Esophagus muscularis mucosa (tissue), 4 donors: ENCODE results near the gene LASP1. TPM values are rescaled to one million over a fixed set of nuclear protein-coding genes. Genes with fewer than 3 reads are reported as not detected.
"Not testable (repeated sequence)": the region's sequence is repeated elsewhere in the genome, so short reads cannot be mapped to it uniquely, and the experiment has no call there.

Experiments used
- DNase-seq: peaks from one replicate; pipeline ENCODE4 v3.0.0-alpha.2; 2017; ENCODE audit errors: extremely low spot score
- H3K27ac ChIP-seq, 4 donors: fragments of 200-600 bp; sonication (generic); replicated peaks in 1 of 4; 1 replicate in 3 of 4; 2 replicates in 1 of 4; pipeline ENCODE4 v1.5.1; 2016 to 2019; ENCODE audit warnings: mild to moderate bottlenecking in 1 of 4
- H3K27me3 ChIP-seq, 4 donors: fragments of 200-600 bp; sonication (generic); one replicate each; pipeline versions ENCODE4 v1.5.1 to v1.6.0; 2016 to 2019
- H3K36me3 ChIP-seq, 4 donors: fragments of 200-600 bp; sonication (generic); one replicate each; pipeline ENCODE4 v1.5.1; 2016 to 2019
- H3K4me1 ChIP-seq, 4 donors: fragments of 200-600 bp; sonication (generic); one replicate each; pipeline ENCODE4 v1.5.1; 2016 to 2019
- H3K4me3 ChIP-seq, 4 donors: fragments of 200-600 bp; sonication (generic); 1 replicate in 2 of 4; 2 replicates in 2 of 4; pipeline ENCODE4 v1.5.1; 2016 to 2019; ENCODE audit warnings: mild to moderate bottlenecking in 4 of 4, moderate library complexity in 1 of 4
- H3K9me3 ChIP-seq, 4 donors: fragments of 200-600 bp; sonication (generic); 1 replicate in 3 of 4; 2 replicates in 1 of 4; pipeline ENCODE4 v1.5.1; 2016 to 2019
- EP300 ChIP-seq: sonication (generic); formaldehyde crosslinking; IDR thresholded peaks from one replicate; pipeline ENCODE4 v1.6.1; 2017; ENCODE audit warnings: antibody characterized with exemption
- POLR2A ChIP-seq: fragments of 450-650 bp; IDR thresholded peaks from one replicate; pipeline ENCODE4 v1.6.1; 2017; ENCODE audit warnings: antibody characterized with exemption, moderate library complexity, mild to moderate bottlenecking, low read depth
- POLR2AphosphoS5 ChIP-seq, 2 donors: sonication (generic); formaldehyde crosslinking; IDR thresholded peaks; one replicate each; pipeline ENCODE4 v1.6.1; 2017; ENCODE audit warnings: antibody characterized with exemption in 2 of 2
- WGBS: methylation state at CpG from one replicate; pipeline ENCODE4 v1.1.5; 2018; 5-methylcytosine and 5-hydroxymethylcytosine counted together
- intact Hi-C: fragments of 100-400 bp; cut with DNase I; formaldehyde crosslinking; loops from one replicate; pipeline ENCODE4 v1.15.1; 2023
- total RNA-seq, 4 donors: library from RNA; depleted of rRNA; stranded (reverse); fragments of >200 nt; gene quantifications; one replicate each; pipeline versions ENCODE4 v1.1.0 to v1.2.1, GENCODE V29; 2016
- TF ChIP-seq, protein P1 (sequence below), 3 experiments: fragments of 200-600 bp in 2 of 3; fragments of 450-650 bp in 1 of 3; sonication (generic) in 2 of 3; IDR thresholded peaks; one replicate each; pipeline ENCODE4 v1.5.1; 2017 to 2019; ENCODE audit warnings: antibody characterized with exemption in 3 of 3, mild to moderate bottlenecking in 2 of 3, moderate library complexity in 1 of 3

Gene LASP1
- total RNA-seq, 4 donors from 2014 or later = 46.9 to 102 (median 74.7) TPM

DNA sequence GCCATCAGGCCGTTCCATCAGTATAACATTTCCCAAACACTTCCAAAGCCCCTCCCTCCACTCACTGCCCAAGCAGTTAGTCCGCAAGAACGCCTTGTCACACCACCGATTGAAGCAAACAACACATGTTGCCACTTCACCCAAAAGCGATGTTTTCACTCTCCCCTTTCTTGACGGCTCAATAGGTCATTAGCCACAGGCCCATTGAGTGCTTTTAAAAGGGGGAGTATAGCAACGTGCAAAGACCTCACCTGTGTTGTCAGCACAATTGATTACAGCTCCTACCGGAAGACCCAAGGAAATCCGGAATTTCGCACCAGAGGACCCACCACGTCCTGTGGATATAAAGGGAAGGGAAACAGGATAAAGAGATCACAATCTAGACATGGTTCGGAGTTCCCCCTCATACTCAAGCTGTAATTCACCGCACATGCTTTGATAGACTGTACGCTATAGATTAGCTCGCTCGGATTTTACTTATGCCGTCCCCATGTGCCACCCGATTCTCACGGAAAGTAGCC is 17.0 kb upstream of the LASP1 start:
- no peaks in the 10 kb centered on the region for H3K9me3 ChIP-seq
- no peak for DNase-seq
- intact Hi-C loops = loop anchor here (2.0 kb wide), 1 partner anchor 28 kb away; the partner anchor contains the start of gene CWC25
- peaks cover 16 to 34% (median 32%) of the 10 kb centered on the region in 4 donors for H3K4me1 ChIP-seq
- H3K4me3 ChIP-seq = peak overlapping the region; percentile 56 to 65 (median 60)
- TF ChIP-seq POLR2AphosphoS5 (IDR thresholded peaks at IDR 0.05) (no peak), POLR2A (no peak), EP300 (no peak)
- TF ChIP-seq, protein P1, sequence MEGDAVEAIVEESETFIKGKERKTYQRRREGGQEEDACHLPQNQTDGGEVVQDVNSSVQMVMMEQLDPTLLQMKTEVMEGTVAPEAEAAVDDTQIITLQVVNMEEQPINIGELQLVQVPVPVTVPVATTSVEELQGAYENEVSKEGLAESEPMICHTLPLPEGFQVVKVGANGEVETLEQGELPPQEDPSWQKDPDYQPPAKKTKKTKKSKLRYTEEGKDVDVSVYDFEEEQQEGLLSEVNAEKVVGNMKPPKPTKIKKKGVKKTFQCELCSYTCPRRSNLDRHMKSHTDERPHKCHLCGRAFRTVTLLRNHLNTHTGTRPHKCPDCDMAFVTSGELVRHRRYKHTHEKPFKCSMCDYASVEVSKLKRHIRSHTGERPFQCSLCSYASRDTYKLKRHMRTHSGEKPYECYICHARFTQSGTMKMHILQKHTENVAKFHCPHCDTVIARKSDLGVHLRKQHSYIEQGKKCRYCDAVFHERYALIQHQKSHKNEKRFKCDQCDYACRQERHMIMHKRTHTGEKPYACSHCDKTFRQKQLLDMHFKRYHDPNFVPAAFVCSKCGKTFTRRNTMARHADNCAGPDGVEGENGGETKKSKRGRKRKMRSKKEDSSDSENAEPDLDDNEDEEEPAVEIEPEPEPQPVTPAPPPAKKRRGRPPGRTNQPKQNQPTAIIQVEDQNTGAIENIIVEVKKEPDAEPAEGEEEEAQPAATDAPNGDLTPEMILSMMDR (IDR thresholded peaks at IDR 0.05) = no peak
- peaks cover 31 to 50% (median 48%) of the 10 kb centered on the region in 4 donors for H3K36me3 ChIP-seq
- 4% methylated on average over 17 of the region's 19 CpGs for WGBS
- peak overlapping the region; percentile 90 to 95 (median 92) for H3K27ac ChIP-seq
- H3K27me3 ChIP-seq = no peaks in the 10 kb centered on the region

DNA sequence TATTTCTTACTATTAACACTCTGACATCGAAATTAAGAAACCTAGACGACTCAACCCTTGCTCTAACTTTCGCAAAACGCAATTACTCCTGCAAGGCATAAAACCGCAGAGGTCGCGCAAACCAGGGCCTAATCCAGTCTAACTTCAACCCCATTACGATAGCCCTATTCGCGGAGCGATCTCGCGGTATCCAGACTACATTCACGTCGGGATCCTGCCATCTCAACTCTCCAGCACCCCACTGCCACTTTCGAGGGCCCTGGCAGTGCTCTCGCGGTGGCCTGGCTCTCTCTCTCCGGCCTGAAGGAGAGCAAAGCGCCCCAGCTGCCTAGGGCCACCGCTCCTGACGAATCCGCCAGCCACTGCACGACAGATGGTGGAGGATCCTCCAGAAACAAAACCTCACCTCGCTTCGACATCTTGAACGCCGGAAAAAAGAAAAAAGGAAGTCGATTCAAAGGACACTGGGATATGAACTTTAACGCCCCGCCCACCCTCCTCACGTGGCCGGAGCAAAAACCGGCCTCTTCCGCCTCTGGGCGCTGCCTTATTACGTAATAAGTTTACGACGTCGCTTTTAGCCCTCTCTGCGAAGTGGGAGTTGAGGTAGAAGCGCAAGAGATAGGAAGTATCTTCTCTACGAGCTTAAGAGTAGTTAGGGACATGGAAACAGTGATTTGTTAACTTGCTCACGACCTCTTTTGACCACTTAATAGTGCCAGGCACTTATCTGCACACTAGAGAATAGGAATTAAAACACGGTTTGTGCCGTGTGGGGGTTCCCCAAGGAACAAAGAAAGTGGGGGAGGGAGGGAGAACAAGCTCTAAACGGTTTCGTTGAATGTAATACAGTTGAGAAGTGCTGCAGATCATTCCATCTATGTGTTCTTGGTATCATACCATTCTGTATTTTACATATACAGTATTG is 16.3 kb upstream of the LASP1 start, which contains the start of gene RPL23:
Gene RPL23 (minus strand): TSS at position 430 of the 928 bp plus-strand sequence. CDS start 11 bp downstream, at position 419.
- Histone ChIP-seq H3K27ac (peak within 1 kb of the TSS; percentile 90 to 95 (median 92)), H3K4me3 (peak within 1 kb of the TSS; percentile 56 to 65 (median 60)), H3K4me1 (peaks cover 16 to 34% (median 32%) of the 10 kb centered on the region in 4 donors), H3K36me3 (peaks cover 24 to 43% (median 41%) of the 10 kb centered on the region in 4 donors), H3K27me3 (no peaks in the 10 kb centered on the region), H3K9me3 (no peaks in the 10 kb centered on the region)
- TF ChIP-seq POLR2A (peak; percentile 68), POLR2AphosphoS5 (IDR thresholded peaks at IDR 0.05) (peak; percentile 98 to 99), EP300 (no peak)
- DNase-seq = peak; percentile 99
- intact Hi-C loops = loop anchor here (2.0 kb wide), 1 partner anchor 29 kb away; the partner anchor contains the start of gene CWC25
- WGBS = 0% methylated on average over 28 of the region's 48 CpGs

GRCh38 chr17:38855101-38855714 is 14.7 kb upstream of the LASP1 start:
- DNase-seq, H3K27ac ChIP-seq, intact Hi-C loops, H3K4me3 ChIP-seq, H3K27me3 ChIP-seq, H3K9me3 ChIP-seq: not testable (repeated sequence)
- Histone ChIP-seq H3K4me1 (peaks cover 16 to 34% (median 32%) of the 10 kb centered on the region in 4 donors), H3K36me3 (peaks cover 8 to 26% (median 24%) of the 10 kb centered on the region in 4 donors)
- 92% methylated on average over 28 of the region's 28 CpGs for WGBS

DNA sequence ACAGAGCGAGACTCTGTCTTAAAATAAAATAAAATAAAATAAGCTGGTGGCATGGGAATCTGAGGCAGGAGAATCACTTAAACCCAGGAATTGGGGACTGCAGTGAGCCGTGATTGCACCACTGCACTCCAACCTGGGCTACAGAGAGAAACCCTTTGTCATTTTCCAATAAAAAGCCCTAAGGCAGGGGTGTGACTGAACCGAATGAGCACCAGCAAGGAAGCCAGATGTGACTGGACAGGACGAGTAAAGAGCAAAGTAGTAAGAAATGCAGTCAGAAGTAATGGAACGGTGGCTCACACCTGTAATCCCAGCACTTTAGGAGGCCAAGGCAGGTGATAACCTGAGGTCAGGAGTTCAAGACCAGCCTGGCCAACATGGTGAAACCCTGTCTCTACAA is 12.6 kb upstream of the LASP1 start:
- TF ChIP-seq POLR2A (no peak), POLR2AphosphoS5 (IDR thresholded peaks at IDR 0.05) (no peak), EP300 (no peak)
- TF ChIP-seq, protein P1 (IDR thresholded peaks at IDR 0.05) = no peak
- Histone ChIP-seq H3K27me3 (no peaks in the 10 kb centered on the region), H3K4me3 (no peak overlapping the region), H3K27ac (no peak overlapping the region), H3K4me1 (peaks cover 3 to 15% (median 13%) of the 10 kb centered on the region in 4 donors), H3K36me3 (peaks cover 0 to 5% (median 3%) of the 10 kb centered on the region in 4 donors), H3K9me3 (no peaks in the 10 kb centered on the region)
- intact Hi-C loops = no loop called here
- WGBS = 78% methylated on average over 5 of the region's 5 CpGs
- no peak for DNase-seq

DNA sequence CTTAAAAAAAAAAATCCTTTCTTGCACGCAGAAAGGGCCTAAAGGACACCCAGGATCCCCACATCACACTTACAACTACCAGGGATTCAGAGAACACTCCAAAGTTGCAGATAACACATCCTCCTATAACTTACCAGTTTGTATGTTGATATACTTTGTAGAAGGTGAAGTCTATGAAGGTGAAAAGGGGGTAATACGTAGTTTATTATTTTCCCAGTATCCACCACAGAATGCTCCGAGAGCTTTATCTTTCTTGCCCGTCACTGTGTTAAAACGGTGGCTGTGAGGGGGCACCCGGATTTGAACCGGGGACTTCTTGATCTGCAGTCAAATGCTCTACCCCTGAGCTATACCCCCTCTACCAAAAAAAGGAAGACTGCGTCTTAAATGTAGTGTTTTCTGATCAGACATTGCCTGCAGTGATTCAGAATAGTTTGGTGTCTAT is 8.4 kb upstream of the LASP1 start:
- Histone ChIP-seq H3K27ac (no peak overlapping the region), H3K27me3 (no peaks in the 10 kb centered on the region), H3K4me1 (no peaks in the 10 kb centered on the region), H3K9me3 (no peaks in the 10 kb centered on the region), H3K4me3 (no peak overlapping the region), H3K36me3 (no peaks in the 10 kb centered on the region)
- TF ChIP-seq, protein P1 (IDR thresholded peaks at IDR 0.05) = no peak
- TF ChIP-seq EP300 (no peak), POLR2AphosphoS5 (IDR thresholded peaks at IDR 0.05) (no peak), POLR2A (no peak)
- WGBS = 15% methylated on average over 8 of the region's 8 CpGs
- DNase-seq = no peak
- intact Hi-C loops = no loop called here
